DMS153 (cell line): ENCODE measurements around the gene NF2.
"Not testable (repeated sequence)": the region's sequence is repeated elsewhere in the genome, so short reads cannot be mapped to it uniquely, and the experiment has no call there.

Source experiments
- DNase-seq: peaks from one replicate; lab custom pipeline; 2025; lab: John Stamatoyannopoulos, UW

Gene NF2

GRCh38 chr22:29603358-29604075 lies at the start of gene NF2:
Gene NF2 (plus strand): TSS chr22:29603633. CDS start chr22:29603999, 366 bp downstream.
- DNase-seq = peak; percentile 98

DNA sequence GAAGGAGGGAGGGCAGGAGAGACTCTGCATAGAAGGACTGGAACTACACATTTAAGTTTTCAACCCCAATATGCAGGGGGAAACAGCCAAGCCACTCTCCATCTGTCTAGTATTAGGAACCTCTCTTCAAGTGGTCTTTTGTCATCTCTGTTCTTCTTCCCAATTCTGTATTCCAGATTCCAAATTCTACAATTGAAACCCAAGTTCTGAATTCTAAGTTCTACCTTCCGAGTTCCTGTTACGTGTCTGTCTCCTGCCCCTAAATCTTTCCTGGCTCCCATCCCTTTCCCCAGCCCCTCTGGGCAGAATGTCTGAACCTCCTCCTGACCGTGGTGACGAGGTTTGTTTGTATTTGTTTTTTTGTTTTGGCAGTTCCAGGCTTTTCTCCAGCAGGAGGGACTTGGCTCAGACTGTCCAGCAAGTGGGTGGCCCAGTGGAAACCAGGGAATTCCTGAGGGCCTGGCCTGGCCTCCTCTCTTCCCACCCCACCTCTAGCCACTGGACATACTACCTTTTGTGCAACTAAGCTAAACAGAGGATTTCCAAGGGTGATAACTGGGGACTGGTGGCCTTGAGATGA lies 48.3 kb upstream of the NF2 start:
- DNase-seq = no peak

GRCh38 chr22:29559030-29559429 lies 44.4 kb upstream of the NF2 start:
- DNase-seq = no peak

DNA sequence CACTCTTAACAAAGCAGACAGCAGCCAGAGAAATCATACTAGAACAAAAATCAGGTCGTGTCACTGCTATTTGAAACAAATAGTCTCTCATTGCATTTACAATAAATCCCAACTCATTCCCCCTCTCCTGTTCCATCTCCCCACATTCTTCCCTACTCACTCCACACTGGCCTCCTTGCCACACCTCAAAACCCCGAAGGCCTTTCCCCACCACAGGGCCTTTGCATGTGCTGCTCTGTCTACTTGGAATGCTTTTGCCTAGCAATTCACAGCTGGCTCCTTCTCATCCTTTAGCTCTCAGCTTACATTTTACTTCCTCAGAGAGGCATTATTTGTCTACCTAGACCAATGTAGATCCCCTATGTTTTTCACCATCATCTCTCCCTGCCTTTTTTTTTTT lies 43.6 kb upstream of the NF2 start:
- DNase-seq = no peak

GRCh38 chr22:29563652-29564460 lies 39.6 kb upstream of the NF2 start:
- no peak for DNase-seq

DNA sequence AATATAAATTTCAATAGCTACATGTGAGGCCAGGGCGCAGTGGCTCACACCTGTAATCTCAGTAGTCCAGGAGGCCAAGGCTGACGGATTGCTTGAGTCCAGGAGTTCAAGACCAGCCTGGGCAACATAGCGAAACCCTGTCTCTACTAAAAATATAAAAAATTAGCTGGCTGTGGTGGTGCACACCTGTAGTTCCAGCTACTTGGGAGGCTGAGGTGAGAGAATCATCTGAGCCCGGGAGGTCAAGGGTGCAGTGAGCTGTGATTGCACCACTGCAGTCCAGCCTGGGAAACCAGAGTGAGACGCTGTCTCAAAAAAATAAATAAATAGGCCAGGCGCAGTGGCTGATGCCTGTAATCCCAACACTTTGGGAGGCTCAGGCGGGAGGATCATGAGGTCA lies 36.9 kb upstream of the NF2 start:
- DNase-seq = not testable (repeated sequence)

- no peak for DNase-seq
Measured at GRCh38 chr22:29567338-29567737, 36.1 kb upstream of the NF2 start.

- no peak for DNase-seq
Measured at GRCh38 chr22:29569011-29569678, 34.3 kb upstream of the NF2 start.

- no peak for DNase-seq
Measured at GRCh38 chr22:29570456-29570855, 33.0 kb upstream of the NF2 start.

GRCh38 chr22:29570912-29571549 lies 32.4 kb upstream of the NF2 start:
- no peak for DNase-seq

GRCh38 chr22:29574762-29575450 lies 28.5 kb upstream of the NF2 start:
- DNase-seq = no peak

DNA sequence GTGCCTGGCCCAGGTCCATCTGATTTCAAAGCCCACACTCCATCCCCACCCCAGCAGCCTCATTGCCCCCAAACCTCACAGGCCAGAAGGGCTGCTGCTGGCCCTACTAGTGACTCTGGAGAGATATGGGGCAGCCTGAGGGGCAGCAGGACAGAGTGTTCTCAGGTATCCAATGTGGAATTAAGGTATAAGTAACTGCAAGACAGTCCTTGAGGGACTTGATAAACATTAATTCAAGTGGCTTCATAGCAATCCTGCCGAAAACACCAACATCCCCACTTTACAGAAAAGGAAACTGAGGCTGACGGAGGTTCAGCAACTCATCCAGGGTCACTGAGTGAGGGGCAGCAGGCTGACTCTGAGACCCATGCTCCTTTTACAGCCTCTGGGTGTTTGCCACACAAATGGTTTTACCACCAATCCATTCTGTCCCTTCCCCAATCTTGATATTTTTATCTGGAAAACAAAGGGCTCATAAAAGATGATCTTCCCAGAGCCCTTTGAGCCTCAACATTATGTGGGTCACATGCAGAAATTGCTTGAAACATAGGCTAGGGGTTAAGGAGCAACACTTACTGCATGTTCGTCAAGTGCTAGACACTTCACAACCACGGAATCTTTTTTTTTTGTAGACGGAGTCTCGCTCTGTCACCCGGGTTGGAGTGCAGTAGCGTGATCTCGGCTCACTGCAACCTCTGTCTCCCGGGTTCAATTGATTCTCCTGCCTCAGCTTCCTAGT lies 24.8 kb upstream of the NF2 start:
- no peak for DNase-seq

GRCh38 chr22:29580200-29580810 lies 23.1 kb upstream of the NF2 start:
- DNase-seq = no peak

DNA sequence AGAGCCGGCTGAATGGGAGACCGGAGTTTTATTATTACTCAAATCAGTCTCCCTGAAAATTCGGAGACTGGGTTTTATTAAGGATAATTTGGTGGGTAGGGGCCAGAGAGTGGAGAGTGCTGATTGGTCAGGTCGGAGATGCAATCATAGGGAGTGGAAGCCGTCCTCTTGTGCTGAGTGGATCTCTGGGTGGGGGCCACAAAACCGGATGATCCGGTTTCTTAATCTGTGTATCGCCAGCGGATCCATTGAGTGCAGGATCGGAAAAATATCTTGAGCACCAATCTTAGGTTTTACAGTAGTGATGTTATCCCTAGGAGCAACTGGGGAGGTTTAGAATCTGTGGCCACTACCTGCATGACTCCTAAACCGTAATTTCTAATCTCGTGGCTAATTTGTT lies 21.6 kb upstream of the NF2 start:
- peak; percentile 78 for DNase-seq

DNA sequence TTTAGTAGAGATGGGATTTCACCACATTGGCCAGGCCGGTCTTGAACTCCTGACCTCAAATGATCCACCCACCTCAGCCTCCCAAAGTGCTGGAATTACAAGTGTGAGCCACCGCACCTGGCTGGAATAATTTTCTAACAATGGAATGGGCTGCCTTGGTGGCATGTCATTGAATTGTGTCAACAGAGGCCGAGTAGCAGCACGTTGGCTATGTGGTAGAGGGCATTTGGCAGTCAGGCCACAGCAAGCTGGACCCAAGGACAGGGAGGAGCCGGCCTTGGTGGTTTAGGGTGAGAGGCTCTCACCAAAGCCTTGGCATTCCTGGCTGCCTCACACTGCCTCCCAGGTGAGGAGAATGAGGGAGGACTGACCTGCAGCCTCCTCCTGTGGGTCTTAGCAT lies 18.5 kb upstream of the NF2 start:
- DNase-seq = no peak

GRCh38 chr22:29586193-29586705 lies 17.2 kb upstream of the NF2 start:
- not testable (repeated sequence) for DNase-seq

GRCh38 chr22:29587938-29588699 lies 15.3 kb upstream of the NF2 start:
- no peak for DNase-seq

DNA sequence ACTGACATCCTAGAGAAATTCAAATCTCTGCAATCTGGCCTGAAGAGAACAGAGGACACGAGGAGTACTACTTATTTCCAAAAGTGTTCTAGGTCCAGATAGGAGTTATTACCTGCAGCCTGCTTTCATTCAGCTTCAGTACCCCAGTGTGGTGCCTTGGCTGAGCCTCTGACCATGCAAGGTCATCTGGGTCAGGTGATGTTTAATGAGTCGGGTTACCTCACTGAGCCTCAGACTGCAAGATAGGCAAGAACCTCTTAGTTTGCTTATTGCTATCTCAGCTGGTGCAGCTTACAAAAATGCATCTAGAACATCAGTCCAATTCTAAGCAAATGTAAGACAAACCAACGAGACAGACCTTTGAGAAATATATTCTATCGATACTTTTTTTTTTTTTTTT lies 9.5 kb upstream of the NF2 start:
- DNase-seq = no peak

DNA sequence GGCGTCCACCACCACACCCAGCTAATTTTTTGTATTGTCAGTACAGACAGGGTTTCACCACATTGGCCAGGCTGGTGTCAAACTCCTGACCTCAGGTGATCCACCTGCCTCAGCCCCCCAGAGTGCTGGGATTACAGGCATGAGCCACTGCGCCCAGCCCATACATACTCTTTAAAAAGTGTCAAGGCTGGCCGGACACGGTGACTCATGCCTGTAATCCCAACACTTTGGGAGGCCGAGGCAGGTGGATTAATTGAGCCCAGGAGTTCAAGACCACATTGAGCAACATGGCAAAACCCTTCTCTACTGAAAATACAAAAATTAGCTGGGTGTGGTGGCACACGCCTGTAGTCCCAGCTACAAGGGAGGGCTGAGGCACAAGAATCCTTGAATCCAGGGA lies 9.0 kb upstream of the NF2 start:
- not testable (repeated sequence) for DNase-seq
